RPMI7951 (cell line): ENCODE results near the gene PLEK. TPM values are rescaled to one million over a fixed set of nuclear protein-coding genes. Genes with fewer than 3 reads are reported as not detected.
"Not testable (repeated sequence)": the region's sequence is repeated elsewhere in the genome, so short reads cannot be mapped to it uniquely, and the experiment has no call there.

Experiments
- DNase-seq: peaks from one replicate; pipeline ENCODE4 v3.0.0-alpha.2; 2012; ENCODE audit warnings: low read depth
- total RNA-seq: library from RNA; depleted of rRNA; stranded (reverse); fragments of >200 nt; shearing (Covaris generic); gene quantifications from 2 replicates; pipeline ENCODE4 v1.2.3, GENCODE V29; 2014; rRNA removed

The PLEK gene
- total RNA-seq, 1 experiment from 2014 or later = not detected

- peak; percentile 84 for DNase-seq
Measured at GRCh38 chr2:68441179-68441993, 76.3 kb downstream of the PLEK start.

- DNase-seq = no peak
Measured at GRCh38 chr2:68441994-68442322, 76.9 kb downstream of the PLEK start.

GRCh38 chr2:68446425-68446824 lies 81.3 kb downstream of the PLEK start:
- DNase-seq = not testable (repeated sequence)

Other genes with a start within 250 kb of the PLEK start
- gene PNO1, start 207.4 kb upstream of the PLEK start, total RNA-seq = 19.3 and 25.0 TPM in 2 replicates
- 24.0 and 25.6 TPM in 2 replicates for gene PPP3R1, start 112.8 kb upstream of the PLEK start, total RNA-seq
- 50.5 and 53.9 TPM in 2 replicates for gene CNRIP1, start 45.3 kb upstream of the PLEK start, total RNA-seq
- 0.98 and 1.4 TPM in 2 replicates for gene FBXO48, start 102.0 kb downstream of the PLEK start, total RNA-seq
- gene APLF, start 102.3 kb downstream of the PLEK start, total RNA-seq = 4.4 and 5.9 TPM in 2 replicates